ENCODE results near the gene ARHGAP32. TPM values are rescaled to one million over a fixed set of nuclear protein-coding genes. Genes with fewer than 3 reads are reported as not detected.

The ARHGAP32 gene
- total RNA-seq, 4 donors from 2014 or later, result 10.9 to 28.0 (median 19.2) TPM

DNA sequence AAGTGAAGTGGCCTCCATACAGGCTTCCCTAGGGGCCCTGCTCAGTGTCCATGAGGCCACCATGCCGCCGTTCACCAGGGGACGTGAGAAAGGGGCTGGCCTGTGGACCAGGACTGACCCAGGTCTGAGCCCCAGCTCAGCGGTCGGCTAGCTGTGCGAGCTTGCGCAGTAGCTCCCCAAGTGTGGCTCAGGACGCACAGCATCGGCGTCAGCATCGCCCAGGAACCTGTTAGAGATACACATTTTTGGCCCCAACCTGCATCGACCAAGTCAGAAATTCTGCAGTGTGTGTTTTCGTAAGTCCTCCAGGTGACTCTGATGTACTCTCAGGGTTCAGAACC lies 249.9 kb downstream of the ARHGAP32 start:
- no peak for TF ChIP-seq POLR2A (IDR thresholded peaks at IDR 0.05)
- TF ChIP-seq, protein P1, sequence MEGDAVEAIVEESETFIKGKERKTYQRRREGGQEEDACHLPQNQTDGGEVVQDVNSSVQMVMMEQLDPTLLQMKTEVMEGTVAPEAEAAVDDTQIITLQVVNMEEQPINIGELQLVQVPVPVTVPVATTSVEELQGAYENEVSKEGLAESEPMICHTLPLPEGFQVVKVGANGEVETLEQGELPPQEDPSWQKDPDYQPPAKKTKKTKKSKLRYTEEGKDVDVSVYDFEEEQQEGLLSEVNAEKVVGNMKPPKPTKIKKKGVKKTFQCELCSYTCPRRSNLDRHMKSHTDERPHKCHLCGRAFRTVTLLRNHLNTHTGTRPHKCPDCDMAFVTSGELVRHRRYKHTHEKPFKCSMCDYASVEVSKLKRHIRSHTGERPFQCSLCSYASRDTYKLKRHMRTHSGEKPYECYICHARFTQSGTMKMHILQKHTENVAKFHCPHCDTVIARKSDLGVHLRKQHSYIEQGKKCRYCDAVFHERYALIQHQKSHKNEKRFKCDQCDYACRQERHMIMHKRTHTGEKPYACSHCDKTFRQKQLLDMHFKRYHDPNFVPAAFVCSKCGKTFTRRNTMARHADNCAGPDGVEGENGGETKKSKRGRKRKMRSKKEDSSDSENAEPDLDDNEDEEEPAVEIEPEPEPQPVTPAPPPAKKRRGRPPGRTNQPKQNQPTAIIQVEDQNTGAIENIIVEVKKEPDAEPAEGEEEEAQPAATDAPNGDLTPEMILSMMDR (IDR thresholded peaks at IDR 0.05), result no peak
- no peak for TF ChIP-seq EP300 (IDR thresholded peaks at IDR 0.05)
- H3K36me3 ChIP-seq, result no peaks in the 10 kb centered on the region
- H3K27ac ChIP-seq, result no peak overlapping the region
- no peak for DNase-seq (ENCODE audit: low spot score in 2 of 2)
- no peaks in the 10 kb centered on the region for H3K4me1 ChIP-seq
- H3K9me3 ChIP-seq, result no peaks in the 10 kb centered on the region
- H3K27me3 ChIP-seq, result no peaks in the 10 kb centered on the region
- no peak overlapping the region for H3K4me3 ChIP-seq
- WGBS, 2 donors, result 93 to 94% methylated on average over 13 of the region's 13 CpGs

DNA sequence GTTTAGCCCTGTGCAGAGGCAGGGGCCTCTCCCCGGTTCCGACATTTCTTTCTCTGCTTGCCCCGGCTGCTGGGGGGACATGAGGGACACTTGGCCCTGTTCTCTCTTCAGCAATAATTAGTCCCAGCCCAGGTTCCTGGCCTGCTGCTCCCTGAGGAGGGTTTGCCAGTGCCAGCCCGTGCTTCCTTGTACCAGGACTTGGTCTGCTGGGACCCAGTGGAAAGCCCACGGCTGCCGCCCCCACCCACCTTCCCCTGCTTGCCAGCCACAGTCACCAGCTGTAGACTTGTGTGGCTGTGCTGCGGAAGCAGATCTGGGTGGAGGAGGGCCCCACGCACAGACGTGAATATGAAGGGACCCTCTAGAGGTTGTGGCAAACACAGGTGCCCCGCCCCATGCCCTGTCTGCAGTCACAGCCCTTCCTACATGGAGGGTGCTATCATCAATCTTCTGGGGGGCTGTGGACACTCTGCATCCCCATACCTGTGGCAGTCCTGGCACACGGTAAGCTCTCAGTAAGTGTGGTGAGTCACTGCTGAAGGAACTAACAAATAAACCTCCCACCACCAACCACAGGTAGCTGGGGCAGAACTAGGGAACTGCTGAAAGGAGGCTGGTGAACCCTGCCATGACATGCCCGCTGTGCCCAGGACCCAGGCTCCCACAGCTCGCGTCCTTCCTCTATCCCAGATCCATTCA lies 250.4 kb downstream of the ARHGAP32 start:
- 87 to 93% methylated on average over 12 to 14 of the region's 14 CpGs for WGBS, 2 donors

DNA sequence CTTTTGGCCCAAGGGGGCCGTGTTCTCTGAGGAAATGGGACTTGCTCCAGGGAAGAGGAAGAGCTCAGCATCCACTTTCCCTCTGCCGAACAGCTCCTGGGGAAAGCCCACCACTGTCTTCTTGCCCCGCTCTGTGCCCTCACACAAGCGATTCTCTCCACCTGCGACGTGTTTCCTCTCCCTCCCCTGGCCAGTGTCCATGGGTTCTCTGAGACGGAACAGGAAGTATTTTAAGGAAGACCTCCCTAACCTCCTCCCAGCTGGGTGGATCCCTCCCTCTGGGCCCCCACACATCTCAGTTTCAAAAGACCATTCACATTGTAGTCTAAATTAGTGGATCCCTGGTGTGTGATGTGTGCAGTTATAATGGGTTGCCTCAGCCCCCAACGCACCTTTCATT lies 251.0 kb downstream of the ARHGAP32 start:
- H3K4me3 ChIP-seq, result no peak overlapping the region
- TF ChIP-seq POLR2A (IDR thresholded peaks at IDR 0.05) (no peak), EP300 (IDR thresholded peaks at IDR 0.05) (no peak)
- TF ChIP-seq, protein P1 (IDR thresholded peaks at IDR 0.05), result no peak
- DNase-seq (ENCODE audit: low spot score in 2 of 2), result no peak
- no peaks in the 10 kb centered on the region for H3K27me3 ChIP-seq
- H3K9me3 ChIP-seq, result no peaks in the 10 kb centered on the region
- no peaks in the 10 kb centered on the region for H3K4me1 ChIP-seq
- H3K36me3 ChIP-seq, result no peaks in the 10 kb centered on the region
- no peak overlapping the region for H3K27ac ChIP-seq
- 68 to 77% methylated on average over 8 of the region's 8 CpGs for WGBS, 2 donors

More for the DNA sequence above, 250.4 kb downstream of the ARHGAP32 start:
- TF ChIP-seq, protein P1 (IDR thresholded peaks at IDR 0.05), result no peak
- TF ChIP-seq EP300 (IDR thresholded peaks at IDR 0.05) (no peak), POLR2A (IDR thresholded peaks at IDR 0.05) (no peak)
- Histone ChIP-seq H3K4me1 (no peaks in the 10 kb centered on the region), H3K27ac (no peak overlapping the region), H3K4me3 (no peak overlapping the region), H3K36me3 (no peaks in the 10 kb centered on the region), H3K27me3 (no peaks in the 10 kb centered on the region), H3K9me3 (no peaks in the 10 kb centered on the region)
- DNase-seq (ENCODE audit: low spot score in 2 of 2), result no peak

DNA sequence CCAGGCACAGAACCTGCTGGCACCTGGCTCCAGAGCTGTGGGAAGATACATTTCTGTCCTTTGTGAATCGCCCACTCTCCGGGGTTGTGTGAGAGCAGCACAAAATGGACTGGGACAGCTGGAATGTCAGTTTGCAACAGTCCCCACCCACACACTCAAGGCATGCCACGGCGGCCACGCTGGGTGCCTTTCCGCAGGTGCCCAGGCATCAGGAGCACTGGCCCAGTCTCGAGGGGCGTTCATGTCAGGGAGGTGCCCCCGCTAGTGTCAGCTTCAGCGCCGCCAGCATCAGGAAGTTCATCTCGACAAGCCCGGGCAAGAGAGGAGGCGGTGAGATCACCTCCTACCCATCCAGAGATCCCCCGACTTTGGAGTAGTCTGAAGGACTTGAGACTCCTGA lies 251.5 kb downstream of the ARHGAP32 start:
- Histone ChIP-seq H3K9me3 (no peaks in the 10 kb centered on the region), H3K27ac (no peak overlapping the region), H3K4me1 (no peaks in the 10 kb centered on the region), H3K36me3 (no peaks in the 10 kb centered on the region), H3K27me3 (no peaks in the 10 kb centered on the region), H3K4me3 (no peak overlapping the region)
- DNase-seq (ENCODE audit: low spot score in 2 of 2), result no peak
- TF ChIP-seq, protein P1 (IDR thresholded peaks at IDR 0.05), result no peak
- TF ChIP-seq EP300 (IDR thresholded peaks at IDR 0.05) (no peak), POLR2A (IDR thresholded peaks at IDR 0.05) (no peak)
- 70 to 87% methylated on average over 14 to 15 of the region's 15 CpGs for WGBS, 2 donors

DNA sequence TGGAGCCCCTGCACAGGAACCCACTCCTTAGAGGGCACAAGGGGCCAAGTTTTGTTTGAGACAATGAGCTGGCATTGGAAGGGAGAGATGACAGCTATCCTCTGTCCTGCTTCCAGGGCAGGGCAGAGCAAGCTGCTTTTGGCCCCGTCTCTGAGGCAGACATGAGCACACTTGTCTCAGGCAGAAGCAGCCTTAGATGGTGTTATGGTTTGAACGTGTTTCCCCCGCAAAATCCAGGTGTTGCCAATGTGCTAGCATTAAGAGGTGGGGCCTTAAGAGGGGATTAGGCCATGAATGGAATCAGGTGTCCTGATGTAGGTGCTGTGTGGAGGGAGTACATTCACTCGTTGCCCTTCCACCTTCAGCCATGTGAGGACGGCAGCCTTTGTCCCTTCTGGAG lies 252.0 kb downstream of the ARHGAP32 start:
- WGBS, 2 donors, result 66 to 72% methylated on average over 4 to 5 of the region's 5 CpGs
- TF ChIP-seq, protein P1 (IDR thresholded peaks at IDR 0.05), result no peak
- TF ChIP-seq EP300 (IDR thresholded peaks at IDR 0.05), result no peak
- no peak for TF ChIP-seq POLR2A (IDR thresholded peaks at IDR 0.05)
- no peak overlapping the region for H3K4me3 ChIP-seq
- no peaks in the 10 kb centered on the region for H3K9me3 ChIP-seq
- no peak overlapping the region for H3K27ac ChIP-seq
- no peaks in the 10 kb centered on the region for H3K36me3 ChIP-seq
- no peaks in the 10 kb centered on the region for H3K4me1 ChIP-seq
- no peak for DNase-seq (ENCODE audit: low spot score in 2 of 2)
- H3K27me3 ChIP-seq, result no peaks in the 10 kb centered on the region
